T-helper 2 cell treated with Interferon-gamma antibody and Interleukin-4, amounts not matched to agents 5 μg/mL and 100 μg/mL, for 36 hours (primary cell): ENCODE data around the gene FBXO10.
A peak's percentile ranks its signal among the peaks of the same experiment; 100 is the strongest.
"Not testable (repeated sequence)": the region's sequence is repeated elsewhere in the genome, so short reads cannot be mapped to it uniquely, and the experiment has no call there.

Source experiments
- DNase-seq: peaks from one replicate; pipeline ENCODE4 v3.0.0; 2021; ENCODE audit warnings: low spot score
- H3K27ac Mint-ChIP-seq: one replicate; pipeline ENCODE4 v1.8.0; 2021; ENCODE audit warnings: mild to moderate bottlenecking, mixed read lengths
- H3K27me3 Mint-ChIP-seq: one replicate; pipeline ENCODE4 v1.8.0; 2021; ENCODE audit warnings: low read depth, mixed read lengths
- H3K36me3 Mint-ChIP-seq: one replicate; pipeline ENCODE4 v1.8.0; 2021; ENCODE audit warnings: low read depth, mixed read lengths
- H3K4me1 Mint-ChIP-seq: one replicate; pipeline ENCODE4 v1.8.0; 2021; ENCODE audit warnings: low read depth, mixed read lengths
- H3K4me3 Mint-ChIP-seq: one replicate; pipeline ENCODE4 v1.8.0; 2022; ENCODE audit warnings: mild to moderate bottlenecking, moderate library complexity, mixed read lengths
- H3K9me3 Mint-ChIP-seq: one replicate; pipeline ENCODE4 v1.8.0; 2021; ENCODE audit warnings: mixed read lengths

FBXO10 gene

GRCh38 chr9:37609735-37610397 is 33.7 kb upstream of the FBXO10 start:
- Mint-ChIP-seq H3K27me3 (peaks cover 35% of the 10 kb centered on the region), H3K36me3 (no peaks in the 10 kb centered on the region)
- DNase-seq = no peak

GRCh38 chr9:37608250-37608649 is 32.1 kb upstream of the FBXO10 start:
- H3K9me3 Mint-ChIP-seq = no peaks in the 10 kb centered on the region
- no peak overlapping the region for H3K27ac Mint-ChIP-seq
- H3K4me3 Mint-ChIP-seq = no peak overlapping the region
- no peak for DNase-seq
- H3K27me3 Mint-ChIP-seq = peaks cover 37% of the 10 kb centered on the region
- no peaks in the 10 kb centered on the region for H3K4me1 Mint-ChIP-seq
- no peaks in the 10 kb centered on the region for H3K36me3 Mint-ChIP-seq

More at GRCh38 chr9:37609735-37610397, 33.7 kb upstream of the FBXO10 start:
- no peaks in the 10 kb centered on the region for H3K4me1 Mint-ChIP-seq
- H3K4me3 Mint-ChIP-seq = no peak overlapping the region
- H3K27ac Mint-ChIP-seq = no peak overlapping the region
- no peaks in the 10 kb centered on the region for H3K9me3 Mint-ChIP-seq

GRCh38 chr9:37604296-37604695 is 28.1 kb upstream of the FBXO10 start:
- H3K27me3 Mint-ChIP-seq = peaks cover 40% of the 10 kb centered on the region
- H3K4me1 Mint-ChIP-seq = no peaks in the 10 kb centered on the region
- no peak for DNase-seq
- no peak overlapping the region for H3K27ac Mint-ChIP-seq
- H3K36me3 Mint-ChIP-seq = no peaks in the 10 kb centered on the region
- no peak overlapping the region for H3K4me3 Mint-ChIP-seq
- H3K9me3 Mint-ChIP-seq = no peaks in the 10 kb centered on the region

GRCh38 chr9:37602817-37603216 is 26.6 kb upstream of the FBXO10 start:
- DNase-seq = no peak
- Mint-ChIP-seq H3K27ac (no peak overlapping the region), H3K27me3 (peaks cover 43% of the 10 kb centered on the region), H3K9me3 (no peaks in the 10 kb centered on the region), H3K36me3 (no peaks in the 10 kb centered on the region), H3K4me3 (no peak overlapping the region), H3K4me1 (no peaks in the 10 kb centered on the region)

- DNase-seq, H3K36me3 Mint-ChIP-seq, H3K9me3 Mint-ChIP-seq, H3K27ac Mint-ChIP-seq, H3K4me1 Mint-ChIP-seq, H3K4me3 Mint-ChIP-seq: not testable (repeated sequence)
- peaks cover 39% of the 10 kb centered on the region for H3K27me3 Mint-ChIP-seq
These were observed 25.9 kb upstream of the FBXO10 start for GRCh38 chr9:37602061-37602460.

GRCh38 chr9:37596504-37596903 is 20.3 kb upstream of the FBXO10 start:
- Mint-ChIP-seq H3K4me1 (peaks cover 10% of the 10 kb centered on the region), H3K9me3 (no peaks in the 10 kb centered on the region), H3K4me3 (no peak overlapping the region), H3K27ac (no peak overlapping the region), H3K36me3 (peaks cover 7% of the 10 kb centered on the region), H3K27me3 (peaks cover 39% of the 10 kb centered on the region)
- no peak for DNase-seq

- no peak overlapping the region for H3K27ac Mint-ChIP-seq
- DNase-seq = no peak
These were observed 17.8 kb upstream of the FBXO10 start for GRCh38 chr9:37593883-37594448.

GRCh38 chr9:37592108-37592951 is 16.1 kb upstream of the FBXO10 start, which contains the start of gene TOMM5:
Gene TOMM5 (minus strand): TSS chr9:37592597. CDS start chr9:37592532, 65 bp downstream.
- peaks cover 20% of the 10 kb centered on the region for H3K27me3 Mint-ChIP-seq
- H3K36me3 Mint-ChIP-seq = peaks cover 24% of the 10 kb centered on the region
- peaks cover 26% of the 10 kb centered on the region for H3K4me1 Mint-ChIP-seq
- H3K4me3 Mint-ChIP-seq = peak within 1 kb of the TSS; percentile 99
- H3K9me3 Mint-ChIP-seq = no peaks in the 10 kb centered on the region
- peak; percentile 90 for DNase-seq
- H3K27ac Mint-ChIP-seq = peak within 1 kb of the TSS; percentile 97

More at GRCh38 chr9:37593883-37594448, 17.8 kb upstream of the FBXO10 start:
- Mint-ChIP-seq H3K4me1 (peaks cover 22% of the 10 kb centered on the region), H3K4me3 (peak overlapping the region; percentile 43), H3K36me3 (peaks cover 11% of the 10 kb centered on the region), H3K27me3 (peaks cover 29% of the 10 kb centered on the region), H3K9me3 (no peaks in the 10 kb centered on the region)

GRCh38 chr9:37587521-37587920 is 11.3 kb upstream of the FBXO10 start:
- H3K4me3 Mint-ChIP-seq = no peak overlapping the region

GRCh38 chr9:37583522-37584121 is 7.4 kb upstream of the FBXO10 start:
- H3K4me1 Mint-ChIP-seq = peaks cover 9% of the 10 kb centered on the region
- no peak overlapping the region for H3K4me3 Mint-ChIP-seq
- no peaks in the 10 kb centered on the region for H3K27me3 Mint-ChIP-seq
- H3K9me3 Mint-ChIP-seq = no peaks in the 10 kb centered on the region
- no peak for DNase-seq
- no peak overlapping the region for H3K27ac Mint-ChIP-seq
- peaks cover 40% of the 10 kb centered on the region for H3K36me3 Mint-ChIP-seq

More at GRCh38 chr9:37587521-37587920, 11.3 kb upstream of the FBXO10 start:
- Mint-ChIP-seq H3K27ac (no peak overlapping the region), H3K4me1 (peaks cover 21% of the 10 kb centered on the region), H3K36me3 (peaks cover 53% of the 10 kb centered on the region), H3K27me3 (no peaks in the 10 kb centered on the region), H3K9me3 (no peaks in the 10 kb centered on the region)
- no peak for DNase-seq

GRCh38 chr9:37582548-37583157 is 6.5 kb upstream of the FBXO10 start:
- no peak overlapping the region for H3K27ac Mint-ChIP-seq
- H3K9me3 Mint-ChIP-seq = no peaks in the 10 kb centered on the region
- H3K4me3 Mint-ChIP-seq = no peak overlapping the region
- H3K4me1 Mint-ChIP-seq = peaks cover 6% of the 10 kb centered on the region
- peaks cover 34% of the 10 kb centered on the region for H3K36me3 Mint-ChIP-seq
- DNase-seq = no peak
- H3K27me3 Mint-ChIP-seq = no peaks in the 10 kb centered on the region

- no peak for DNase-seq
- Mint-ChIP-seq H3K27ac (no peak overlapping the region), H3K36me3 (no peaks in the 10 kb centered on the region), H3K4me3 (peak overlapping the region; percentile 58), H3K4me1 (peaks cover 13% of the 10 kb centered on the region), H3K9me3 (no peaks in the 10 kb centered on the region), H3K27me3 (peaks cover 4% of the 10 kb centered on the region)
These were observed 667 bp downstream of the FBXO10 start for GRCh38 chr9:37575511-37575914.

- Mint-ChIP-seq H3K9me3 (no peaks in the 10 kb centered on the region), H3K4me3 (no peak overlapping the region), H3K27ac (no peak overlapping the region), H3K27me3 (peaks cover 4% of the 10 kb centered on the region), H3K4me1 (peaks cover 13% of the 10 kb centered on the region), H3K36me3 (no peaks in the 10 kb centered on the region)
- DNase-seq = no peak
These were observed 1.2 kb downstream of the FBXO10 start for GRCh38 chr9:37575001-37575400.
